GM23338 (cell line): ENCODE results near the gene TNS1.

ENCODE experiments used
- CREB1 ChIP-seq: fragments of 250-450 bp; sonication (Bioruptor Pico); IDR thresholded peaks from 2 replicates; pipeline ENCODE4 v1.5.0; 2020; ENCODE audit warnings: low read depth, mild to moderate bottlenecking, moderate library complexity
- CTCF ChIP-seq, 2 experiments: fragments of 200-600 bp in 1 of 2; sonication (generic) in 1 of 2; conservative IDR thresholded peaks; 2 replicates each; pipeline versions ENCODE4 v1.5.1 to v1.6.1; 2016 to 2017; ENCODE audit warnings: antibody characterized with exemption in 2 of 2, low read depth in 2 of 2, mild to moderate bottlenecking in 2 of 2, moderate library complexity in 1 of 2
- EZH2 ChIP-seq: fragments of 200-600 bp; sonication (generic); IDR thresholded peaks from one replicate; pipeline ENCODE4 v1.8.0; 2017; ENCODE audit warnings: antibody characterized with exemption, mild to moderate bottlenecking, low read depth; ENCODE audit not compliant: unreplicated experiment
- EZH2phosphoT487 ChIP-seq: fragments of 200-600 bp; sonication (generic); IDR thresholded peaks from one replicate; pipeline ENCODE4 v1.8.1; 2018; ENCODE audit warnings: antibody characterized with exemption; ENCODE audit not compliant: unreplicated experiment
- JUNB ChIP-seq: IDR thresholded peaks from one replicate; pipeline ENCODE4 v1.6.1; 2016; ENCODE audit warnings: antibody characterized with exemption; ENCODE audit not compliant: unreplicated experiment
- POLR2AphosphoS5 ChIP-seq: IDR thresholded peaks from 2 replicates; pipeline ENCODE4 v1.6.1; 2016; ENCODE audit warnings: antibody characterized with exemption, low read depth
- REST ChIP-seq: IDR thresholded peaks from one replicate; pipeline ENCODE4 v1.6.1; 2018; ENCODE audit warnings: antibody characterized with exemption; ENCODE audit not compliant: unreplicated experiment
- STAT1 ChIP-seq: IDR thresholded peaks from one replicate; pipeline ENCODE4 v1.6.1; 2016; ENCODE audit warnings: antibody characterized with exemption; ENCODE audit not compliant: unreplicated experiment
- ZNF331 ChIP-seq: fragments of 250-450 bp; sonication (Bioruptor Pico); IDR thresholded peaks from 2 replicates; pipeline ENCODE4 v1.5.0; 2020; ENCODE audit warnings: low read depth, mild to moderate bottlenecking, moderate library complexity

- no peak for TF ChIP-seq EZH2
- TF ChIP-seq CTCF (conservative IDR thresholded peaks at IDR 0.05; ENCODE audit: low read depth in 2 of 2), result no peak
- no peak for TF ChIP-seq STAT1
- TF ChIP-seq JUNB, result no peak
- TF ChIP-seq ZNF331 (CRISPR knock-in tag), result no peak
- no peak for TF ChIP-seq EZH2phosphoT487
- no peak for TF ChIP-seq POLR2AphosphoS5
- no peak for TF ChIP-seq REST
- no peak for TF ChIP-seq CREB1
These were observed 208.4 kb downstream of the TNS1 start for GRCh38 chr2:217794133-217794986.
